SK-N-SH treated with all-trans-retinoic acid at 6 μM for 48 hours (cell line): ENCODE measurements around the gene KIAA1671.

Experiments used
- ATAC-seq: fragments of 200-7000 bp; cut with Tn5 transposase; 3 replicates; pipeline ENCODE4 v1.9.1; 2020; ENCODE audit warnings: mild to moderate bottlenecking, moderate library complexity
- ARNTL ChIP-seq: fragments of 450-650 bp; formaldehyde crosslinking; IDR thresholded peaks from 2 replicates; pipeline ENCODE4 v1.5.0; 2020; ENCODE audit warnings: low read depth, mild to moderate bottlenecking, moderate library complexity, borderline replicate concordance
- CREB5 ChIP-seq: fragments of 250-450 bp; sonication (Bioruptor Pico); IDR thresholded peaks from 2 replicates; pipeline ENCODE4 v1.5.1; 2020; ENCODE audit warnings: low read depth, mild to moderate bottlenecking, moderate library complexity
- CSDC2 ChIP-seq: fragments of 250-450 bp; sonication (Bioruptor Pico); IDR thresholded peaks from 2 replicates; pipeline ENCODE4 v1.5.0; 2020; ENCODE audit warnings: mild to moderate bottlenecking, moderate library complexity
- CSRNP3 ChIP-seq: fragments of 250-450 bp; sonication (Bioruptor Pico); IDR thresholded peaks from 2 replicates; pipeline ENCODE4 v1.5.1; 2021; ENCODE audit warnings: mild to moderate bottlenecking, moderate library complexity
- ESRRG ChIP-seq: fragments of 250-450 bp; sonication (Bioruptor Pico); IDR thresholded peaks from 2 replicates; pipeline ENCODE4 v1.6.1; 2021; ENCODE audit warnings: mild to moderate bottlenecking
- GLIS3 ChIP-seq: fragments of 250-450 bp; sonication (Bioruptor Pico); IDR thresholded peaks from 2 replicates; pipeline ENCODE4 v1.5.0; 2020; ENCODE audit warnings: mild to moderate bottlenecking, moderate library complexity
- ISL1 ChIP-seq: fragments of 250-450 bp; sonication (Bioruptor Pico); IDR thresholded peaks from 2 replicates; pipeline ENCODE4 v2.1.2; 2022; ENCODE audit warnings: mild to moderate bottlenecking, moderate library complexity
- OSR1 ChIP-seq: fragments of 250-450 bp; sonication (Bioruptor Pico); IDR thresholded peaks from 2 replicates; pipeline ENCODE4 v1.8.0; 2022; ENCODE audit warnings: moderate library complexity, mild to moderate bottlenecking, inconsistent platforms
- PATZ1 ChIP-seq: fragments of 250-450 bp; sonication (Bioruptor Pico); IDR thresholded peaks from 2 replicates; pipeline ENCODE4 v1.8.0; 2020; ENCODE audit warnings: mild to moderate bottlenecking, moderate library complexity, borderline replicate concordance
- POU6F1 ChIP-seq: fragments of 250-450 bp; sonication (Bioruptor Pico); IDR thresholded peaks from 2 replicates; pipeline ENCODE4 v1.8.0; 2021; ENCODE audit warnings: low read depth, mild to moderate bottlenecking, moderate library complexity, borderline replicate concordance
- PPARA ChIP-seq: fragments of 250-450 bp; sonication (Bioruptor Pico); IDR thresholded peaks from 2 replicates; pipeline ENCODE4 v1.5.0; 2020; ENCODE audit warnings: mild to moderate bottlenecking, borderline replicate concordance
- RARB ChIP-seq: fragments of 250-450 bp; sonication (Bioruptor Pico); IDR thresholded peaks from 2 replicates; pipeline ENCODE4 v1.8.0; 2021; ENCODE audit warnings: mild to moderate bottlenecking, moderate library complexity
- SNAI2 ChIP-seq: fragments of 250-450 bp; sonication (Bioruptor Pico); IDR thresholded peaks from 2 replicates; pipeline ENCODE4 v1.5.0; 2020; ENCODE audit warnings: mild to moderate bottlenecking, moderate library complexity
- TCF4 ChIP-seq: fragments of 250-450 bp; sonication (Bioruptor Pico); IDR thresholded peaks from 2 replicates; pipeline ENCODE4 v1.8.0; 2021; ENCODE audit warnings: mild to moderate bottlenecking, moderate library complexity, borderline replicate concordance
- TOX ChIP-seq: fragments of 250-450 bp; sonication (Bioruptor Pico); IDR thresholded peaks from 2 replicates; pipeline ENCODE4 v1.8.0; 2021; ENCODE audit warnings: mild to moderate bottlenecking, moderate library complexity, borderline replicate concordance
- TSHZ2 ChIP-seq: fragments of 250-450 bp; sonication (Bioruptor Pico); IDR thresholded peaks from 2 replicates; pipeline ENCODE4 v1.5.0; 2020; ENCODE audit warnings: mild to moderate bottlenecking, moderate library complexity
- ZFP3 ChIP-seq: fragments of 250-450 bp; sonication (Bioruptor Pico); IDR thresholded peaks from 2 replicates; pipeline ENCODE4 v1.5.0; 2020; ENCODE audit warnings: mild to moderate bottlenecking, moderate library complexity
- ZNF565 ChIP-seq: fragments of 450-650 bp; formaldehyde crosslinking; conservative IDR thresholded peaks from 2 replicates; pipeline ENCODE4 v1.5.0; 2020; ENCODE audit warnings: low read depth, mild to moderate bottlenecking, moderate library complexity
- ZNF8 ChIP-seq: fragments of 450-650 bp; formaldehyde crosslinking; IDR thresholded peaks from 2 replicates; pipeline ENCODE4 v1.5.0; 2020; ENCODE audit warnings: mild to moderate bottlenecking, moderate library complexity

The KIAA1671 gene

GRCh38 chr22:25122136-25122764 is 169.7 kb downstream of the KIAA1671 start:
- no peak for ATAC-seq
- TF ChIP-seq ESRRG: no peak
- TF ChIP-seq GLIS3 (CRISPR knock-in tag): no peak

- TF ChIP-seq ESRRG: no peak
- no peak for TF ChIP-seq OSR1
- TF ChIP-seq TSHZ2: no peak
- TF ChIP-seq SNAI2 (CRISPR knock-in tag): no peak
- TF ChIP-seq TCF4 (CRISPR knock-in tag): no peak
- no peak for TF ChIP-seq ISL1 (CRISPR knock-in tag)
- no peak for TF ChIP-seq ZNF8 (CRISPR knock-in tag)
- no peak for ATAC-seq
Measured at GRCh38 chr22:25123677-25124076, 171.2 kb downstream of the KIAA1671 start.

- no peak for ATAC-seq
- TF ChIP-seq RARB (CRISPR knock-in tag): no peak
- TF ChIP-seq CSRNP3: no peak
- no peak for TF ChIP-seq SNAI2 (CRISPR knock-in tag)
- no peak for TF ChIP-seq ZNF8 (CRISPR knock-in tag)
- TF ChIP-seq POU6F1 (CRISPR knock-in tag): no peak
- no peak for TF ChIP-seq ARNTL (CRISPR knock-in tag)
- no peak for TF ChIP-seq PPARA
- no peak for TF ChIP-seq PATZ1 (CRISPR knock-in tag)
- no peak for TF ChIP-seq TSHZ2
- no peak for TF ChIP-seq ZFP3 (CRISPR knock-in tag)
- TF ChIP-seq CSDC2 (CRISPR knock-in tag): no peak
- no peak for TF ChIP-seq TOX (CRISPR knock-in tag)
- no peak for TF ChIP-seq GLIS3 (CRISPR knock-in tag)
- TF ChIP-seq ISL1 (CRISPR knock-in tag): no peak
- no peak for TF ChIP-seq CREB5
- TF ChIP-seq ZNF565 (CRISPR knock-in tag): no peak
Measured at GRCh38 chr22:25125693-25126357, 173.3 kb downstream of the KIAA1671 start.
